HEK293 (cell line): ENCODE measurements around the gene GATAD2A.

ENCODE experiments used
- HOXA7 ChIP-seq: sonication (generic); formaldehyde crosslinking; IDR thresholded peaks from 2 replicates; pipeline ENCODE4 v1.8.1; 2022; ENCODE audit warnings: missing genetic modification reagents, borderline replicate concordance
- RBAK ChIP-seq: fragments of 450-650 bp; formaldehyde crosslinking; IDR thresholded peaks from 2 replicates; pipeline ENCODE4 v1.5.1; 2016; ENCODE audit warnings: missing biosample characterization, missing genetic modification characterization
- ZEB2 ChIP-seq: fragments of 450-650 bp; formaldehyde crosslinking; IDR thresholded peaks from 2 replicates; pipeline ENCODE4 v1.5.1; 2016; ENCODE audit warnings: missing biosample characterization, missing genetic modification characterization
- ZNF121 ChIP-seq: fragments of 450-650 bp; formaldehyde crosslinking; IDR thresholded peaks from 2 replicates; pipeline ENCODE4 v1.5.1; 2016; ENCODE audit warnings: missing biosample characterization, missing genetic modification characterization
- ZNF391 ChIP-seq: fragments of 450-650 bp; formaldehyde crosslinking; IDR thresholded peaks from 2 replicates; pipeline ENCODE4 v1.5.1; 2016; ENCODE audit warnings: low read depth, missing biosample characterization, missing genetic modification characterization, borderline replicate concordance
- ZNF416 ChIP-seq: fragments of 450-650 bp; formaldehyde crosslinking; IDR thresholded peaks from 2 replicates; pipeline ENCODE4 v1.5.1; 2016; ENCODE audit warnings: missing biosample characterization, missing genetic modification characterization
- ZXDB ChIP-seq: fragments of 450-650 bp; formaldehyde crosslinking; IDR thresholded peaks from 2 replicates; pipeline ENCODE4 v1.5.1; 2016; ENCODE audit warnings: missing biosample characterization, missing genetic modification characterization
- TF ChIP-seq, protein P1 (sequence below): fragments of 450-650 bp; formaldehyde crosslinking; IDR thresholded peaks from 2 replicates; pipeline ENCODE4 v1.5.1; 2016; ENCODE audit warnings: missing biosample characterization, missing genetic modification characterization
- TF ChIP-seq, protein P2 (sequence below): fragments of 450-650 bp; formaldehyde crosslinking; IDR thresholded peaks from 2 replicates; pipeline ENCODE4 v1.5.1; 2016; ENCODE audit warnings: missing biosample characterization, missing genetic modification characterization
- TF ChIP-seq, protein P3 (sequence below): fragments of 450-650 bp; formaldehyde crosslinking; IDR thresholded peaks from 2 replicates; pipeline ENCODE4 v1.5.1; 2016; ENCODE audit warnings: missing biosample characterization, missing genetic modification characterization
- TF ChIP-seq, protein P4 (sequence below): fragments of 450-650 bp; formaldehyde crosslinking; IDR thresholded peaks from 2 replicates; pipeline ENCODE4 v1.5.1; 2016; ENCODE audit warnings: missing biosample characterization, missing genetic modification characterization
- TF ChIP-seq, protein P5 (sequence below): fragments of 450-650 bp; formaldehyde crosslinking; IDR thresholded peaks from 2 replicates; pipeline ENCODE4 v1.5.1; 2016; ENCODE audit warnings: missing biosample characterization, missing genetic modification characterization
- TF ChIP-seq, protein P6 (sequence below): sonication (generic); formaldehyde crosslinking; IDR thresholded peaks from 2 replicates; pipeline ENCODE4 v1.8.1; 2022; ENCODE audit warnings: mild to moderate bottlenecking, moderate library complexity, missing genetic modification reagents

DNA sequence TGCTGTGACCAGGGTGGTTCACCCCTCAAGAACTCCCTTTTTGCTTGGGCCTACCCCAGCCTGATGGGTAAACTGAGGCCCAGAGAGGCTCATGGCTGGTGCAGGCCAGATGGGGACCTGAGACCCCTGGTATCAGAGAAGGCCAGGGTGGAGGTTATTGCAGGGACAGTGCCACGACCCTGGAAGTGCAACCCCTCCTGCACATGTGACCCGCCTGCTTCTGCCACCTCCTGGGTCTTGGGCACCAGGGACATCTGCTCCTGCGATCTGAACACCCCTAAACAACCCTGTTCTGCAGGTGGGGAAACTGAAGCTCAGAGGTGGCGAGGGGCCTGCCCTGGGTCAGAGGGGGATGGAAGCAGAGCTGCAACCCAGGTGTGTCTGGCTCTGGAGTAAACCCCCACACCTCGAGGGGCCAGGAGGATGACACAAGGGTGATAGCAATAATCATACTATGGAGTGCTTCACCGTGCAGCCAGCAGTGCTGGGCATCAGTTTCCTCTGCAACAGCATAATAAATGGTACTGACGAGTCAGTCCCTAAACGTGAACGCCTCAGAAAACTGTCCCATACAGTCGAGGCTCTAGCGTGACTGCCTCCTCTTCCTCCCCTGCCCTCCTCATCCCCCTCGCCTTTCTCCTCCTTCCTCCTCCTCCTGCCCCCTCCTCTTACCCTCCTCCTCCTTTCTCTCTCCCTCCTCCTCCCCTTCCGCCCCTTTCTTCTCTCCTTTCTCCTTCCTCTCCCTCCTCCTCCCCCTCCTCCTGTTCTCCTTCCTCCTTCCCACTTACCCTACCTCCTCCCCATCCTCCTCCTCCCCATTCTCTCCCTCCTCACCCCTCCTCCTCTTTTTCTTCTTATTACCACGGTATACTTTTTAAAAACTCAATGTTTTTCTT lies 127.6 kb downstream of the GATAD2A start:
- TF ChIP-seq, protein P1, sequence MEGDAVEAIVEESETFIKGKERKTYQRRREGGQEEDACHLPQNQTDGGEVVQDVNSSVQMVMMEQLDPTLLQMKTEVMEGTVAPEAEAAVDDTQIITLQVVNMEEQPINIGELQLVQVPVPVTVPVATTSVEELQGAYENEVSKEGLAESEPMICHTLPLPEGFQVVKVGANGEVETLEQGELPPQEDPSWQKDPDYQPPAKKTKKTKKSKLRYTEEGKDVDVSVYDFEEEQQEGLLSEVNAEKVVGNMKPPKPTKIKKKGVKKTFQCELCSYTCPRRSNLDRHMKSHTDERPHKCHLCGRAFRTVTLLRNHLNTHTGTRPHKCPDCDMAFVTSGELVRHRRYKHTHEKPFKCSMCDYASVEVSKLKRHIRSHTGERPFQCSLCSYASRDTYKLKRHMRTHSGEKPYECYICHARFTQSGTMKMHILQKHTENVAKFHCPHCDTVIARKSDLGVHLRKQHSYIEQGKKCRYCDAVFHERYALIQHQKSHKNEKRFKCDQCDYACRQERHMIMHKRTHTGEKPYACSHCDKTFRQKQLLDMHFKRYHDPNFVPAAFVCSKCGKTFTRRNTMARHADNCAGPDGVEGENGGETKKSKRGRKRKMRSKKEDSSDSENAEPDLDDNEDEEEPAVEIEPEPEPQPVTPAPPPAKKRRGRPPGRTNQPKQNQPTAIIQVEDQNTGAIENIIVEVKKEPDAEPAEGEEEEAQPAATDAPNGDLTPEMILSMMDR, result no peak
- TF ChIP-seq, protein P2, sequence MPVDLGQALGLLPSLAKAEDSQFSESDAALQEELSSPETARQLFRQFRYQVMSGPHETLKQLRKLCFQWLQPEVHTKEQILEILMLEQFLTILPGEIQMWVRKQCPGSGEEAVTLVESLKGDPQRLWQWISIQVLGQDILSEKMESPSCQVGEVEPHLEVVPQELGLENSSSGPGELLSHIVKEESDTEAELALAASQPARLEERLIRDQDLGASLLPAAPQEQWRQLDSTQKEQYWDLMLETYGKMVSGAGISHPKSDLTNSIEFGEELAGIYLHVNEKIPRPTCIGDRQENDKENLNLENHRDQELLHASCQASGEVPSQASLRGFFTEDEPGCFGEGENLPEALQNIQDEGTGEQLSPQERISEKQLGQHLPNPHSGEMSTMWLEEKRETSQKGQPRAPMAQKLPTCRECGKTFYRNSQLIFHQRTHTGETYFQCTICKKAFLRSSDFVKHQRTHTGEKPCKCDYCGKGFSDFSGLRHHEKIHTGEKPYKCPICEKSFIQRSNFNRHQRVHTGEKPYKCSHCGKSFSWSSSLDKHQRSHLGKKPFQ (tag by site-specific recombination), result no peak
- TF ChIP-seq RBAK (no peak), ZNF391 (no peak), ZEB2 (tag by site-specific recombination) (no peak), ZXDB (no peak), HOXA7 (CRISPR knock-in tag) (no peak), ZNF416 (tag by site-specific recombination) (no peak), ZNF121 (tag by site-specific recombination) (no peak)
- TF ChIP-seq, protein P3, sequence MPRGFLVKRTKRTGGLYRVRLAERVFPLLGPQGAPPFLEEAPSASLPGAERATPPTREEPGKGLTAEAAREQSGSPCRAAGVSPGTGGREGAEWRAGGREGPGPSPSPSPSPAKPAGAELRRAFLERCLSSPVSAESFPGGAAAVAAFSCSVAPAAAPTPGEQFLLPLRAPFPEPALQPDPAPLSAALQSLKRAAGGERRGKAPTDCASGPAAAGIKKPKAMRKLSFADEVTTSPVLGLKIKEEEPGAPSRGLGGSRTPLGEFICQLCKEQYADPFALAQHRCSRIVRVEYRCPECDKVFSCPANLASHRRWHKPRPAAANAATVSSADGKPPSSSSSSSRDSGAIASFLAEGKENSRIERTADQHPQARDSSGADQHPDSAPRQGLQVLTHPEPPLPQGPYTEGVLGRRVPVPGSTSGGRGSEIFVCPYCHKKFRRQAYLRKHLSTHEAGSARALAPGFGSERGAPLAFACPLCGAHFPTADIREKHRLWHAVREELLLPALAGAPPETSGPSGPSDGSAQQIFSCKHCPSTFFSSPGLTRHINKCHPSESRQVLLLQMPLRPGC (tag by site-specific recombination), result no peak
- TF ChIP-seq, protein P4, sequence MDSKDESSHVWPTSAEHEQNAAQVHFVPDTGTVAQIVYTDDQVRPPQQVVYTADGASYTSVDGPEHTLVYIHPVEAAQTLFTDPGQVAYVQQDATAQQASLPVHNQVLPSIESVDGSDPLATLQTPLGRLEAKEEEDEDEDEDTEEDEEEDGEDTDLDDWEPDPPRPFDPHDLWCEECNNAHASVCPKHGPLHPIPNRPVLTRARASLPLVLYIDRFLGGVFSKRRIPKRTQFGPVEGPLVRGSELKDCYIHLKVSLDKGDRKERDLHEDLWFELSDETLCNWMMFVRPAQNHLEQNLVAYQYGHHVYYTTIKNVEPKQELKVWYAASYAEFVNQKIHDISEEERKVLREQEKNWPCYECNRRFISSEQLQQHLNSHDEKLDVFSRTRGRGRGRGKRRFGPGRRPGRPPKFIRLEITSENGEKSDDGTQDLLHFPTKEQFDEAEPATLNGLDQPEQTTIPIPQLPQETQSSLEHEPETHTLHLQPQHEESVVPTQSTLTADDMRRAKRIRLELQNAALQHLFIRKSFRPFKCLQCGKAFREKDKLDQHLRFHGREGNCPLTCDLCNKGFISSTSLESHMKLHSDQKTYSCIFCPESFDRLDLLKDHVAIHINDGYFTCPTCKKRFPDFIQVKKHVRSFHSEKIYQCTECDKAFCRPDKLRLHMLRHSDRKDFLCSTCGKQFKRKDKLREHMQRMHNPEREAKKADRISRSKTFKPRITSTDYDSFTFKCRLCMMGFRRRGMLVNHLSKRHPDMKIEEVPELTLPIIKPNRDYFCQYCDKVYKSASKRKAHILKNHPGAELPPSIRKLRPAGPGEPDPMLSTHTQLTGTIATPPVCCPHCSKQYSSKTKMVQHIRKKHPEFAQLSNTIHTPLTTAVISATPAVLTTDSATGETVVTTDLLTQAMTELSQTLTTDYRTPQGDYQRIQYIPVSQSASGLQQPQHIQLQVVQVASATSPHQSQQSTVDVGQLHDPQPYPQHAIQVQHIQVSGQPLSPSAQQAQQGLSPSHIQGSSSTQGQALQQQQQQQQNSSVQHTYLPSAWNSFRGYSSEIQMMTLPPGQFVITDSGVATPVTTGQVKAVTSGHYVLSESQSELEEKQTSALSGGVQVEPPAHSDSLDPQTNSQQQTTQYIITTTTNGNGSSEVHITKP (tag by site-specific recombination), result no peak
- TF ChIP-seq, protein P5, sequence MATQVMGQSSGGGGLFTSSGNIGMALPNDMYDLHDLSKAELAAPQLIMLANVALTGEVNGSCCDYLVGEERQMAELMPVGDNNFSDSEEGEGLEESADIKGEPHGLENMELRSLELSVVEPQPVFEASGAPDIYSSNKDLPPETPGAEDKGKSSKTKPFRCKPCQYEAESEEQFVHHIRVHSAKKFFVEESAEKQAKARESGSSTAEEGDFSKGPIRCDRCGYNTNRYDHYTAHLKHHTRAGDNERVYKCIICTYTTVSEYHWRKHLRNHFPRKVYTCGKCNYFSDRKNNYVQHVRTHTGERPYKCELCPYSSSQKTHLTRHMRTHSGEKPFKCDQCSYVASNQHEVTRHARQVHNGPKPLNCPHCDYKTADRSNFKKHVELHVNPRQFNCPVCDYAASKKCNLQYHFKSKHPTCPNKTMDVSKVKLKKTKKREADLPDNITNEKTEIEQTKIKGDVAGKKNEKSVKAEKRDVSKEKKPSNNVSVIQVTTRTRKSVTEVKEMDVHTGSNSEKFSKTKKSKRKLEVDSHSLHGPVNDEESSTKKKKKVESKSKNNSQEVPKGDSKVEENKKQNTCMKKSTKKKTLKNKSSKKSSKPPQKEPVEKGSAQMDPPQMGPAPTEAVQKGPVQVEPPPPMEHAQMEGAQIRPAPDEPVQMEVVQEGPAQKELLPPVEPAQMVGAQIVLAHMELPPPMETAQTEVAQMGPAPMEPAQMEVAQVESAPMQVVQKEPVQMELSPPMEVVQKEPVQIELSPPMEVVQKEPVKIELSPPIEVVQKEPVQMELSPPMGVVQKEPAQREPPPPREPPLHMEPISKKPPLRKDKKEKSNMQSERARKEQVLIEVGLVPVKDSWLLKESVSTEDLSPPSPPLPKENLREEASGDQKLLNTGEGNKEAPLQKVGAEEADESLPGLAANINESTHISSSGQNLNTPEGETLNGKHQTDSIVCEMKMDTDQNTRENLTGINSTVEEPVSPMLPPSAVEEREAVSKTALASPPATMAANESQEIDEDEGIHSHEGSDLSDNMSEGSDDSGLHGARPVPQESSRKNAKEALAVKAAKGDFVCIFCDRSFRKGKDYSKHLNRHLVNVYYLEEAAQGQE (tag by site-specific recombination), result no peak
- TF ChIP-seq, protein P6, sequence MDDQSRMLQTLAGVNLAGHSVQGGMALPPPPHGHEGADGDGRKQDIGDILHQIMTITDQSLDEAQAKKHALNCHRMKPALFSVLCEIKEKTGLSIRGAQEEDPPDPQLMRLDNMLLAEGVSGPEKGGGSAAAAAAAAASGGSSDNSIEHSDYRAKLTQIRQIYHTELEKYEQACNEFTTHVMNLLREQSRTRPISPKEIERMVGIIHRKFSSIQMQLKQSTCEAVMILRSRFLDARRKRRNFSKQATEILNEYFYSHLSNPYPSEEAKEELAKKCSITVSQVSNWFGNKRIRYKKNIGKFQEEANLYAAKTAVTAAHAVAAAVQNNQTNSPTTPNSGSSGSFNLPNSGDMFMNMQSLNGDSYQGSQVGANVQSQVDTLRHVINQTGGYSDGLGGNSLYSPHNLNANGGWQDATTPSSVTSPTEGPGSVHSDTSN (CRISPR knock-in tag), result no peak
